Activated CD8-positive, alpha-beta T cell treated with anti-CD3 and anti-CD28 coated beads, Interleukin-2, amount 10 ng/mL, durations not matched to agents 7 days and 5 days (primary cell): ENCODE measurements around the gene DNAH11. TPM values are rescaled to one million over a fixed set of nuclear protein-coding genes. Genes with fewer than 3 reads are reported as not detected.

Experiments used
- ATAC-seq: fragments of 150-1000 bp; cut with Tn5 transposase; one replicate; pipeline ENCODE4 v1.10.0; 2021; ENCODE audit warnings: moderate library complexity
- CTCF ChIA-PET: fragments of 350-600 bp; sonication (Branson Sonifier 250); formaldehyde crosslinking; loops from one replicate; lab custom pipeline; 2021; ENCODE audit warnings: antibody characterized with exemption; lab: Charles Lee
- POLR2A ChIA-PET: fragments of 350-600 bp; sonication (Branson Sonifier 250); formaldehyde crosslinking; loops from one replicate; lab custom pipeline; 2021; ENCODE audit warnings: antibody characterized with exemption; lab: Charles Lee
- DNase-seq: peaks from one replicate; pipeline ENCODE4 v3.0.0-alpha.2; 2020
- H3K27ac Mint-ChIP-seq: one replicate; pipeline ENCODE4 v1.8.0; 2021; ENCODE audit warnings: mild to moderate bottlenecking, mixed read lengths
- H3K27me3 Mint-ChIP-seq: one replicate; pipeline ENCODE4 v1.8.0; 2021; ENCODE audit warnings: low read depth, mixed read lengths
- H3K36me3 Mint-ChIP-seq: one replicate; pipeline ENCODE4 v1.8.0; 2021; ENCODE audit warnings: low read depth, mixed read lengths
- H3K4me1 Mint-ChIP-seq: one replicate; pipeline ENCODE4 v1.8.0; 2021; ENCODE audit warnings: low read depth, mixed read lengths
- H3K4me3 Mint-ChIP-seq: one replicate; pipeline ENCODE4 v1.8.0; 2021; ENCODE audit warnings: mild to moderate bottlenecking, mixed read lengths
- H3K9me3 Mint-ChIP-seq: one replicate; pipeline ENCODE4 v1.8.0; 2022; ENCODE audit warnings: mixed read lengths; ENCODE audit not compliant: insufficient read depth
- total RNA-seq, 2 experiments: library from RNA; stranded (reverse); gene quantifications; one replicate each; pipeline ENCODE4 v1.2.3, GENCODE V29; 2021

Gene DNAH11, protein sequence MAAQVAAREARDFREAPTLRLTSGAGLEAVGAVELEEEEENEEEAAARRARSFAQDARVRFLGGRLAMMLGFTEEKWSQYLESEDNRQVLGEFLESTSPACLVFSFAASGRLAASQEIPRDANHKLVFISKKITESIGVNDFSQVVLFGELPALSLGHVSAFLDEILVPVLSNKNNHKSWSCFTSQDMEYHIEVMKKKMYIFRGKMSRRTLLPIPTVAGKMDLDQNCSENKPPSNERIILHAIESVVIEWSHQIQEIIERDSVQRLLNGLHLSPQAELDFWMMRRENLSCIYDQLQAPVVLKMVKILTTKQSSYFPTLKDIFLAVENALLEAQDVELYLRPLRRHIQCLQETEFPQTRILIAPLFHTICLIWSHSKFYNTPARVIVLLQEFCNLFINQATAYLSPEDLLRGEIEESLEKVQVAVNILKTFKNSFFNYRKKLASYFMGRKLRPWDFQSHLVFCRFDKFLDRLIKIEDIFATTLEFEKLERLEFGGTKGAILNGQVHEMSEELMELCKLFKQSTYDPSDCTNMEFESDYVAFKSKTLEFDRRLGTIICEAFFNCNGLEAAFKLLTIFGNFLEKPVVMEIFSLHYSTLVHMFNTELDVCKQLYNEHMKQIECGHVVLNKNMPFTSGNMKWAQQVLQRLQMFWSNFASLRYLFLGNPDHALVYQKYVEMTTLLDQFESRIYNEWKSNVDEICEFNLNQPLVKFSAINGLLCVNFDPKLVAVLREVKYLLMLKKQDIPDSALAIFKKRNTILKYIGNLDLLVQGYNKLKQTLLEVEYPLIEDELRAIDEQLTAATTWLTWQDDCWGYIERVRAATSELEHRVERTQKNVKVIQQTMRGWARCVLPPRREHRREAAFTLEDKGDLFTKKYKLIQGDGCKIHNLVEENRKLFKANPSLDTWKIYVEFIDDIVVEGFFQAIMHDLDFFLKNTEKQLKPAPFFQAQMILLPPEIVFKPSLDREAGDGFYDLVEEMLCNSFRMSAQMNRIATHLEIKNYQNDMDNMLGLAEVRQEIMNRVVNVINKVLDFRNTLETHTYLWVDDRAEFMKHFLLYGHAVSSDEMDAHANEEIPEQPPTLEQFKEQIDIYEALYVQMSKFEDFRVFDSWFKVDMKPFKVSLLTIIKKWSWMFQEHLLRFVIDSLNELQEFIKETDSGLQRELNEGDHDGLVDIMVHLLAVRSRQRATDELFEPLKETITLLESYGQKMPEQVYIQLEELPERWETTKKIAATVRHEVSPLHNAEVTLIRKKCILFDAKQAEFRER (N-terminal part only)
- 1 to 10 TPM in 1 of 2 experiments, under 1 TPM in 1; 0.91 to 2.3 TPM for total RNA-seq

GRCh38 chr7:21542891-21543527, at the start of gene DNAH11:
TSS of gene DNAH11 (plus strand) at chr7:21543039. CDS start at chr7:21543246, 207 bp downstream.
- Mint-ChIP-seq H3K4me1 (peaks cover 11% of the 10 kb centered on the region), H3K4me3 (peak within 1 kb of the TSS; percentile 69), H3K9me3 (no peaks in the 10 kb centered on the region), H3K27ac (no peak within 1 kb of the TSS), H3K27me3 (peaks cover 59% of the 10 kb centered on the region), H3K36me3 (peaks cover 3% of the 10 kb centered on the region)
- DNase-seq, result peak; percentile 40
- ChIA-PET POLR2A (no interaction called here), CTCF (no interaction called here)
- ATAC-seq, result peak; percentile 94

DNA sequence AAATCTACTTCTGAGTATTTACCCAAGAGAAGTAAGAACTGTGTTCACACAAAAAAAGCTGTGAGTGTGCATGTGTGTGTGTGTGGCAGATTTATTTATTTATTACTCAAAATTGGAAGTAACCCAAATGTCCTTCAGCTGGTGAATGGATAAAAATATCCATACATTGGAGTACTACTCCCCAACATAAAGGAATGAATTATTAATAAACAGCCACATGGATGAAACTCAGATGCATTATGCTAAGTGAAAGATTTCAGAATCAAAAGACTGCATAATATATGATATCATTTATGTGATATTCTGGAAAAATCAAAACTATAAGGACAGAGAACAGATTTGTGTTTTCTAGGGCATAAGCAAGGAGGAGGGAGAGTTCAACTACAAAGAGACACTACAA, 47.1 kb upstream of the DNAH11 start:
- CTCF ChIA-PET, result no interaction called here
- Mint-ChIP-seq H3K36me3 (peaks cover 76% of the 10 kb centered on the region), H3K4me3 (no peak overlapping the region), H3K4me1 (no peaks in the 10 kb centered on the region), H3K27ac (no peak overlapping the region), H3K27me3 (no peaks in the 10 kb centered on the region), H3K9me3 (peaks cover 37% of the 10 kb centered on the region)
- POLR2A ChIA-PET, result no interaction called here
- DNase-seq, result no peak
- ATAC-seq, result no peak

DNA sequence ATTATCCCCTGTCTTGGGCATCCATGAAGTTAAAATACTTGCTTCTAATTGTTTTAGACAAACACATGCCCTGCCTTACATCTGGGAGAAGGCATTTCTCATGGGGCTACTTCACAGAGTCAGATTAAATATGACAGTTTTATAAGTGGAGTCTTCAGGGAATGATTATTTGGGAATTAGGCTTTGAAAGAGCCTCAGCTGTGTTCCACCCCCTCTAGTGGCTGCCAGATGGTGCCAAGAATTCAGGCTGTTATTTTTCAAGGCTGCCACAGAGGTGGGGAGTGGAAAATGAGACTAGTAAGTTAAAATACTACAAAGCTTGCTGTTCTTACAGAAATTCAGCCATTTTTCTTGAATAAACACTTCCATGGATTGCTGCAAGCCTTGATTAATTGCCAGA, 45.8 kb upstream of the DNAH11 start:
- Mint-ChIP-seq H3K4me1 (no peaks in the 10 kb centered on the region), H3K36me3 (peaks cover 75% of the 10 kb centered on the region), H3K4me3 (no peak overlapping the region), H3K27ac (no peak overlapping the region), H3K27me3 (no peaks in the 10 kb centered on the region), H3K9me3 (peaks cover 25% of the 10 kb centered on the region)
- DNase-seq (no peak), ATAC-seq (no peak)
- ChIA-PET POLR2A (no interaction called here), CTCF (interaction anchor here (1.0 kb wide), 2 partner anchors 20 to 235 kb away, joined by 4 read pairs; no protein-coding TSS in a partner anchor)

- Mint-ChIP-seq H3K9me3 (peaks cover 12% of the 10 kb centered on the region), H3K4me3 (no peak overlapping the region), H3K4me1 (peaks cover 10% of the 10 kb centered on the region), H3K36me3 (peaks cover 71% of the 10 kb centered on the region), H3K27me3 (no peaks in the 10 kb centered on the region), H3K27ac (no peak overlapping the region)
- ChIA-PET POLR2A (interaction anchor here (0.5 kb wide), 1 partner anchor 73 kb away, joined by 3 read pairs; no protein-coding TSS in a partner anchor), CTCF (interaction anchor here (0.8 to 1.1 kb wide), 2 partner anchors 238 to 247 kb away, joined by 3 read pairs; no protein-coding TSS in a partner anchor)
- no peak for ATAC-seq
- DNase-seq, result no peak
Measured at GRCh38 chr7:21500117-21500832, 42.6 kb upstream of the DNAH11 start.

DNA sequence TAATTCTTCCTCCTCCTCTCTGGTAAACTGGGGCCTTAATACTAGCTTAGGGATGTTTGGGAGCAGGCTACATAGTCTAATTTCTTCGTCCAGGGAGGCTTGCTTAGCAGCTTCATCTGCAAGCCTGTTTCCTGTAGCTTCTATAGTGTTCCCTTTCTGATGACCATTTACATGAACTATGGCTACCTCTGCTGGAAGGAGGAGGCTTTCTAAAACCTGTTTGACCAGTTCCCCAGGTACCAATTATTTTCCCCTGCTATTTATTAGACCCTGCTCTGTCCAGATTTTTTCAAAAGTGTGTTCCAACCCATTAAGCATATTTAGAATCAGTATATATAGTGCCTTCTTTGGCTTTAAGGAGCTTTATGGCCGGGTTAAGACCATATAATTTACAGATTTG, 38.8 kb upstream of the DNAH11 start:
- no peak overlapping the region for H3K27ac Mint-ChIP-seq
- POLR2A ChIA-PET, result no interaction called here

DNA sequence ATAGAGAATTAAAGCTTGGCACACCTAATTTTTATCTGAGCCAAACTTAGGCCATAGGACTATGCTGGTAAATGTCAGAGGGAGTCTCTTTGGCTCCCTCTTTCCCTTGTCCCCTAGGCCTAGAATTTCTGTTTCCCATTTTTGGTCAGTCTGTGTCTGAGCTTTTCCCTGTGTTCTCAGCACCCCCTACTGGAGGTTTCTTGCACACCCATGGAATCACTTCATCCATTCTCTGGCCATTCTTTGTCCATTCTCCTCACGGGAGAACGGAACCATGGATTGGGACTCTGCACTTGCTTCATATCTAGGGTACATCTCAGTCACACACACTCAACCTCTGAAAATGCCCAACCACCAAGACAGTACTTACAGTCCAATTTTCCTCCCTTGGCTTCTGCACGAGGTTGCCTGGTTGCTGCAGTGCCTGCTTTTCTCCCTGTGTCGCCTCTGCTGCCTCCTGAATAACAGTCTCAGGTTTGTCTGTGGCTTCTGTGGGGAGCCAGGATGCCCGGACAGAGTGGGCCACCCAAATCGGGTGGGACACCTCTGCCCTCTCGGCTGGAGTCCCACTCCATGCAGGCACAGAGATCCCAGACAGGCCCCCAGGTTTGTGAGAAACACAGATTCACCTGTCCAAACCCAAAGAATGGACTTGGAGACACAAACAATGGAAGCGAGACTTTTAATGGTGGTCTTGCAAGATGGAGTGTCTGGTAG, 35.1 kb upstream of the DNAH11 start:
- Mint-ChIP-seq H3K4me1 (peaks cover 16% of the 10 kb centered on the region), H3K27me3 (no peaks in the 10 kb centered on the region), H3K27ac (no peak overlapping the region), H3K4me3 (no peak overlapping the region), H3K36me3 (peaks cover 73% of the 10 kb centered on the region), H3K9me3 (peaks cover 12% of the 10 kb centered on the region)
- POLR2A ChIA-PET, result no interaction called here
- CTCF ChIA-PET, result interaction anchor here (1.0 to 2.6 kb wide), 3 partner anchors 246 to 254 kb away, joined by 3 to 7 read pairs (median 3); no protein-coding TSS in a partner anchor
- DNase-seq (peak; percentile 44), ATAC-seq (peak; percentile 42)

More for the DNA sequence above, 38.8 kb upstream of the DNAH11 start:
- CTCF ChIA-PET, result interaction anchor here (0.9 to 1.1 kb wide), 2 partner anchors 13 to 242 kb away, joined by 3 read pairs; no protein-coding TSS in a partner anchor
- DNase-seq, result no peak
- H3K36me3 Mint-ChIP-seq, result peaks cover 76% of the 10 kb centered on the region
- no peak for ATAC-seq
- peaks cover 16% of the 10 kb centered on the region for H3K4me1 Mint-ChIP-seq
- no peaks in the 10 kb centered on the region for H3K27me3 Mint-ChIP-seq
- peaks cover 12% of the 10 kb centered on the region for H3K9me3 Mint-ChIP-seq
- H3K4me3 Mint-ChIP-seq, result no peak overlapping the region

DNA sequence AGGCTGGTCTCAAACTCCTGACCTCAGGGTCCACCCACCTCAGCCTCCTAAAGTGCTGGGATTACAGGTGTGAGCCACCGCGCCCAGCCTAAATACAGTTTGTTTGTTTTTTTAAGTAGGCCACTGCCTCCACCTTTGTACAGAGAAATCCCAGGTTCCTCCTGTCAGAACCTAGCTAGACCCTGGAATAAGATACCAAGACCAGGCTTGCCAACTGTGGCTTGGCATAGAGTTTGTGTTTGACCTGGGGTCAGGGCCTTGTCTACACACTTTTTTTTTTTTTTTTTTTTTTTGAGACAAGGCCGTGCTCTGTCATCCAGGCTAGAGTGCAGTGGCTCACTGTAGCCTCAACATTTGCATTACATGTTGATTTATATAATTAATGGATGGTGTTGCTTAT, 34.3 kb upstream of the DNAH11 start:
- Mint-ChIP-seq H3K4me3 (no peak overlapping the region), H3K36me3 (peaks cover 68% of the 10 kb centered on the region), H3K4me1 (peaks cover 9% of the 10 kb centered on the region), H3K9me3 (peaks cover 12% of the 10 kb centered on the region), H3K27me3 (no peaks in the 10 kb centered on the region), H3K27ac (no peak overlapping the region)
- POLR2A ChIA-PET, result no interaction called here
- DNase-seq, result no peak
- no peak for ATAC-seq
- CTCF ChIA-PET, result interaction anchor here (1.1 to 2.6 kb wide), 3 partner anchors 246 to 254 kb away, joined by 3 to 7 read pairs (median 3); no protein-coding TSS in a partner anchor

DNA sequence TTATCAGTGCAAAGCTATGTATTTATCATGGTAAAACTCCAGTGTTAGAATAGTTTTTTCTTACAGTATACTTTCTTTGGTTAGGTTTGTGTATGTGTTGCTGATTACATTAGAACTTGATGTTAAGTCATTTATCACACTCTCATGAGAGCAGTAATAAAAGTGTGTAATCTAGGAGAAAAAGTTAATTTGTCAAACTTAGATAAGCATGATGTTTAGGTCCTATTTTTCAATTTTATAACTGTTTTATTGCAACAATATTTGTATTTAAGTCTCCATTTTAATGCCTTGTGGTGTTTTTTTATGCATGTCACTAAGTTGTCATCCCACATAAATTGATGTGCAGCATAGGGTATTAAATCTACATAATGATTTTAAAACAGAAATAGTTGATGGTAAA, 28.8 kb upstream of the DNAH11 start:
- peaks cover 34% of the 10 kb centered on the region for H3K36me3 Mint-ChIP-seq
- H3K4me3 Mint-ChIP-seq, result no peak overlapping the region
- ATAC-seq (no peak), DNase-seq (no peak)
- H3K27ac Mint-ChIP-seq, result no peak overlapping the region
- CTCF ChIA-PET, result no interaction called here
- no peaks in the 10 kb centered on the region for H3K4me1 Mint-ChIP-seq
- POLR2A ChIA-PET, result no interaction called here
- H3K9me3 Mint-ChIP-seq, result no peaks in the 10 kb centered on the region
- no peaks in the 10 kb centered on the region for H3K27me3 Mint-ChIP-seq

DNA sequence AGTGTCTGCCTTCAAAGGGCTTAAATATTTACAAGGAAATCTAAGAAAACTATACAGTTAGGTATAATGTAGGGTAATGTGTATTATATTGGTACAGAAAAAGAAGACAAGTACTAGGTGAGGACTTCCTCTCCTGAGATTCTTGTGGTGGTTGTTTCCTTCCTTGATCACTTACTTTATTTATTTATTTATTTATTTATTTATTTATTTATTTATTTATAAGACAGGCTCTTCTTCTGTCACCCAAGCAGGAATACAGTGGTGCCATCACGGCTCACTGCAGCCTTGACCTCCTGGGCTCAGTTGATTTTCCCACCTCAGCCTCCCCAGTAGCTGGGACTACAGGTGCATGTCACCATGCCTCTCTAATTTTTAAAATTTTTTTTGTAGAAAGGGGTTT, 18.2 kb upstream of the DNAH11 start:
- no peak overlapping the region for H3K27ac Mint-ChIP-seq
- DNase-seq, result no peak
- peaks cover under 1% of the 10 kb centered on the region for H3K27me3 Mint-ChIP-seq
- H3K36me3 Mint-ChIP-seq, result peaks cover 3% of the 10 kb centered on the region
- H3K4me1 Mint-ChIP-seq, result no peaks in the 10 kb centered on the region
- peaks cover 7% of the 10 kb centered on the region for H3K9me3 Mint-ChIP-seq
- ATAC-seq, result no peak
- CTCF ChIA-PET, result interaction anchor here (0.9 kb wide), 1 partner anchor 264 kb away, joined by 3 read pairs; no protein-coding TSS in a partner anchor
- no peak overlapping the region for H3K4me3 Mint-ChIP-seq
- POLR2A ChIA-PET, result no interaction called here

GRCh38 chr7:21526007-21526406, 16.8 kb upstream of the DNAH11 start:
- ATAC-seq (no peak), DNase-seq (no peak)
- Mint-ChIP-seq H3K36me3 (peaks cover 3% of the 10 kb centered on the region), H3K4me1 (no peaks in the 10 kb centered on the region), H3K9me3 (peaks cover 7% of the 10 kb centered on the region), H3K27me3 (peaks cover 5% of the 10 kb centered on the region), H3K27ac (no peak overlapping the region), H3K4me3 (no peak overlapping the region)
- POLR2A ChIA-PET, result no interaction called here
- CTCF ChIA-PET, result interaction anchor here (0.9 to 1.4 kb wide), 2 partner anchors 270 to 272 kb away, joined by 3 read pairs; no protein-coding TSS in a partner anchor
